ENCODE results near the gene EMID1.

DNA sequence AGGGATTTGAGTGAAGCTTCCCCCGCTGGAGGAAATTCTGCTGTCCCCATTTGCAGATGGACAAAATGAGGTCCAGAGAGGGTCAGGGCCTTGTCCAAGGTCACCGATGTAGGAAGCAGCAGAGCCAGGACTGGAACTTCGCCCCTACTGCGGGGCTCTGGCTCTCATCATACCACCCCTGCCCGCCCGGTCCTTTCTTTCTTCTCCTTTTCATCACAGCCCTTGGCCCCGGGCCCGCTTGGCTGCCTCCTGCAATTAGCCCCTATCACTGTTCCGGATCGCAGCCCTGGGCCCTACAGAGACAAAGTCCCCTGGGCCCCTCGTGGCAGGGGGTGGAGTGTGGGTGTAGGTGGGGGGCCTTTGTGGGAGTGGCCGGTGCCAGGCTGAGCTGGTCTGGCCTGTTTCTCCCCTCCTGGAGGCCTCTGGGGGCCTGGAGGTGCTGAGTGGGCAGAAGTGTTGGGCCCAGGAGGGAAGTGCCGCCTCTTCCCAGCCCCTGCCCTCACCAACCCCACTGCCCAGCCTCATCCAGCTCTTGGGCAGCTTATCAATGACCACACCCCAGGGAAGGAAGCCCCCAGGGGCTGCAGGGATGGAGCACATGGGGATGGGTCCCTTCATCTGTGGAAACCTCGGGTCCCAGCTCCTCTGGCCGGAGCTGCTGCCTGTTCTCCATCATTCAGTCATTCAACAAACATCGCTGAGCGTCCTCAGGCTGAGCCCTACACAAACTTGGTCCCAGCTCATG lies 3.4 kb downstream of the EMID1 start:
- TF ChIP-seq EZH2 (IDR thresholded peaks at IDR 0.05; ENCODE audit: borderline replicate concordance): no peak
- TF ChIP-seq, protein P1, sequence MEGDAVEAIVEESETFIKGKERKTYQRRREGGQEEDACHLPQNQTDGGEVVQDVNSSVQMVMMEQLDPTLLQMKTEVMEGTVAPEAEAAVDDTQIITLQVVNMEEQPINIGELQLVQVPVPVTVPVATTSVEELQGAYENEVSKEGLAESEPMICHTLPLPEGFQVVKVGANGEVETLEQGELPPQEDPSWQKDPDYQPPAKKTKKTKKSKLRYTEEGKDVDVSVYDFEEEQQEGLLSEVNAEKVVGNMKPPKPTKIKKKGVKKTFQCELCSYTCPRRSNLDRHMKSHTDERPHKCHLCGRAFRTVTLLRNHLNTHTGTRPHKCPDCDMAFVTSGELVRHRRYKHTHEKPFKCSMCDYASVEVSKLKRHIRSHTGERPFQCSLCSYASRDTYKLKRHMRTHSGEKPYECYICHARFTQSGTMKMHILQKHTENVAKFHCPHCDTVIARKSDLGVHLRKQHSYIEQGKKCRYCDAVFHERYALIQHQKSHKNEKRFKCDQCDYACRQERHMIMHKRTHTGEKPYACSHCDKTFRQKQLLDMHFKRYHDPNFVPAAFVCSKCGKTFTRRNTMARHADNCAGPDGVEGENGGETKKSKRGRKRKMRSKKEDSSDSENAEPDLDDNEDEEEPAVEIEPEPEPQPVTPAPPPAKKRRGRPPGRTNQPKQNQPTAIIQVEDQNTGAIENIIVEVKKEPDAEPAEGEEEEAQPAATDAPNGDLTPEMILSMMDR (IDR thresholded peaks at IDR 0.05; ENCODE audit: poor library complexity): no peak

All from hepatocyte (in vitro differentiated cells).